Measurements from ENCODE around the gene BARX2.

Gene BARX2

GRCh38 chr11:129402206-129403171 is 26.8 kb downstream of the BARX2 start:
- no peak for DNase-seq (ENCODE audit: low read depth in 2 of 2)

DNA sequence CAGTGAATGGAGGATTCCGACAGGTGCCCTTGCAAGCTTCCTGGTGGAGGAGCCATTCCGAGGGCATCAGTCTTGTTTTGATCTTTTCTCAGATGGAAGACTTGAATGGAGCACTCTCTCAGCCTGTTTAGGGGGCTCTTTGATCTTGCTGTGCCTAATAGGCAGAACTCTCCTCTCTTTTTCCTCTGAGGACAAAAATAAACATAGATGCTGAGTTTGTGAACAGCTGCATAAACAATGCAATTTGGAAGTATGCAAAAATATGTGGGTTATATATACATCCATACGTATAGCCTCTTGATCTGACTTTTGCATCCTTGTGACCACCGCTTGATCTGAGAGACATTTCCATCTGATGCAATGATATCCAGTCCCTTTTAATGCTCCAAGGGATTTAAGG is 29.1 kb downstream of the BARX2 start:
- DNase-seq (ENCODE audit: low read depth in 2 of 2) = no peak

- no peak for DNase-seq (ENCODE audit: low read depth in 2 of 2)
Observed at GRCh38 chr11:129408865-129409444, 33.3 kb downstream of the BARX2 start.

DNA sequence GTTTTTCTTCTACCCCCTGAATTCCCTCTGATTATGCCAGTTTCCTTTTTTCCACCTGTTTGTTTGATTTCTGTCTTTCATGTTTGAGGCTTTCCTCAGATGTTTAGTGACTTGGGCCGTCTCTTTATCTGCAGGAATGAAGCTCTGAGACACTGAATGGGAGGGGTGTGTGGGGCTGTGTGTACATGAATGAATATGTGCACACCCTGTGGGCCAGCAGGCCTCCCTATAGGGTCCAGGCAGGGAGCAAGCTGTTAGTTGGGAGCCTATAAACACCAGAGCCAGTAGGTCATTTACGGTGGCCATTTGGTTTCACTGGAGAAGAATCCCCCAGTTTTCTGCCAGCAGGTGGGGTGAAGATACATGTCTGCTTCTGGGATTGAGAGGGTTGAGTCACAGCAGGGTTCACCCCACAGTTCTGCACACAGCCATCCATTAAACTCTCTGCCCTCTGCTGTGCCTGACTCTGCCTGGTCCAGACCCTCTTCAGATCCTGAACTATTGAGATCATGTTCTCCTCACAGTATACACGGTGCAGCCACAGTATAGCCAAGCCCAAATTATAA is 34.8 kb downstream of the BARX2 start:
- DNase-seq (ENCODE audit: low read depth in 2 of 2) = no peak

GRCh38 chr11:129412494-129412893 is 36.8 kb downstream of the BARX2 start:
- no peak for DNase-seq (ENCODE audit: low read depth in 2 of 2)

DNA sequence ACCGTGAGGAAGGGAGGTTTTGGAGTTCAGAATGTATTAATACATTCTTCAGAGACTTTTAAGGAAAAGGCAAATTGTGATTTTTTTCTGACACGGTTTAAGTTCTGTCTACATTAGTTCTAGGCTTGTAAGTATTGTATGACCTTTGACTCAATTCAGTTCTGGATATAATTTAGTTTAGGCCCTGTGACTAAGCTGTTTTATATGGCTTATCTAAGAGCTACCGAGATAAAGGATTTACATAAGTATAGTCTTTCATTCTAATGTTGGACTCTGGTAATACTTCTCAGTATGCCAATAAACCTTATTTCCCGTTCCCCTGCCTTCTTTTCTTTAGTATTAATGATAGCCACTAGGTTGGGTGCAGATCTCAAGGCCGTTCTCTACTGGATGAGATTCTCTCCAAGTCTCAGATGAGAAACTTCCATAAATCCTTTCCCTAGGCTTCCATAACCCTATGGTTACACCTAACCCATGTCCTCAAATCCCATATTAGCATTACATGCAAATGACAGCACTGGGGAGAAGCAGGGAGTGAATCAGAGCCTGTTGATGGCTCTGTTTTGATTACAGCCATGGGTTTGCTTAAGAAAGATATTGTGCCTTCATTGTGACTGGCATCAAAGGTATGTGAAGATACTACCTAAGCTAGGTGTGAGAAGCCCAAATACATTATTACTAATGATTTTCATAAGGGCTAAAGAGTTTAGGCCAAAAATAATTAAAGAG is 38.7 kb downstream of the BARX2 start:
- DNase-seq (ENCODE audit: low read depth in 2 of 2) = no peak

GRCh38 chr11:129416080-129416820 is 40.6 kb downstream of the BARX2 start:
- no peak for DNase-seq (ENCODE audit: low read depth in 2 of 2)

- DNase-seq (ENCODE audit: low read depth in 2 of 2) = no peak
Observed at GRCh38 chr11:129417458-129417857, 41.8 kb downstream of the BARX2 start.

DNA sequence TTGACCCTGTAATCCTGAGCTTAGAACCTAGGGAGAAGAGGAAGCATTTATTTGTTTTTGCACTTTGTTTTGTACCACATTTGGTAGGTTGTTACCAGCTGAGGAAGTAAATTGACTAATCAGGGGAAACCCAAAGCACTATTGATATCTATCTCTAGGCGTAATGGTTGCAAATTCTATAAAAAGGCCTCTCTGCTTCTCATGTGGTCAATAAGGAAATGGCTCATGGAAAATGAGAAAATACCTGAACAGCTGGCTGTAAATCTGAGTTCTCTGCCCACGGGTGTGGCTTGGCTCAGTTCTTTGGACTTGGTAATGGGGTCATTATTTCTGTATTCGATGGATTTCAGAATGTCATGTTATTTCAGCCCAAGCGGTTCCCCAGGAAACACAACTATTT is 42.4 kb downstream of the BARX2 start:
- no peak for DNase-seq (ENCODE audit: low read depth in 2 of 2)

DNA sequence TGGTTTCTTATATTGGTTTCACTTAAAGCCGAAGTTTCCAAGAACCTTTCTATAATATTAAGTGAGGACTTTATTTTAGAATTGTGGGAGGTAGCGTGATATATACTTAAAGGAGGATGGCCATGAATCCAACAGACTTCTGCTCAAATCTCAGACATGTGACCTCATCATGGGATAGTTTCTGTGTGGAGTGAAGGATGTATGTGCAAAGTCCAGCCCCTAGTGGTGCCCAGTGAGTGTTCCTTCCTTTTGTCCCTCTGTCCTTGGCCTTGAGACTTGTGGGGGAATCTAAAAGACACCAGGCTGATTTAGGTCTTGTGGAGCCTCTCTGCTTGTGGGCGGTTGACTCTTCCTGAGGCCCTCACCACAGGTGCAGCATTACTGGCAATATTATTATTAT is 43.7 kb downstream of the BARX2 start:
- DNase-seq (ENCODE audit: low read depth in 2 of 2) = no peak

DNA sequence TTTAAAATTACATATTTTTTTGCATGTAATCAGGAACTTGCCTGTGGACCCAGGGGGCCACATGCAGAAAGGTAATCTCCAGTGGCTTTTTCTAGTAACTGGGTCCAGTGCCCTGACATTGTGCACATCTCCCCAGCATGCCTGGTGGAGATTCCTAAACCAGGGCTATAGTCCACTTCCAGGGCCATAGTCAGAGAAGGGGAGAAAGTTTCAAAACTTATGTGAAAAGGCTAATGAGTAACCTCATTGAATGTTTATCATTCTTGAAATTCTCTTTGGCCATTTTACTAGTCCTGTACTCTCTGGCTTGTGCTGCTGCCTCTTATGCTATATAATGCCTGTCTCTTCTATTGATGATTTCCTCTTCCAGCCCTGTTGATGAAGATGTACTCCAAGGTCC is 47.8 kb downstream of the BARX2 start:
- no peak for DNase-seq (ENCODE audit: low read depth in 2 of 2)

GRCh38 chr11:129425214-129425613 is 49.6 kb downstream of the BARX2 start:
- no peak for DNase-seq (ENCODE audit: low read depth in 2 of 2)

DNA sequence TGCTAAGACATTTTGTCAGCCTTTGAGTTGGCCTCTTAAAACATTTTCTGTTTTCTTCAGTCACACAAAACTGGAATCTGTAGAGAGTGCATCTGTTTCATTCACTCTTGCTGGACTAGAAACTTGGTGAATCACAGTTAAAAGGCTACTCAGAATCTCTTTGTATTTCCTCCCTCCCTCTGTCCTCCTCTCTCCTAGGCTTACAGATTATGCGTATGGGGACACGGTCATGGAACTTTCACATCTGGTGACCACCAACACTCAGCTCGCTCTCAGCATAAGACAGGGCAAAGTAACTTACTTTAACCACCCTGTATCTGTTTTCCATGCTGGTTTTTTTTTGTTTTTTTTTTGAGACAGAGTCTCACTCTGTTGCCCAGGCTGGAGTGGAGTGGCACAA is 50.4 kb downstream of the BARX2 start:
- no peak for DNase-seq (ENCODE audit: low read depth in 2 of 2)

DNA sequence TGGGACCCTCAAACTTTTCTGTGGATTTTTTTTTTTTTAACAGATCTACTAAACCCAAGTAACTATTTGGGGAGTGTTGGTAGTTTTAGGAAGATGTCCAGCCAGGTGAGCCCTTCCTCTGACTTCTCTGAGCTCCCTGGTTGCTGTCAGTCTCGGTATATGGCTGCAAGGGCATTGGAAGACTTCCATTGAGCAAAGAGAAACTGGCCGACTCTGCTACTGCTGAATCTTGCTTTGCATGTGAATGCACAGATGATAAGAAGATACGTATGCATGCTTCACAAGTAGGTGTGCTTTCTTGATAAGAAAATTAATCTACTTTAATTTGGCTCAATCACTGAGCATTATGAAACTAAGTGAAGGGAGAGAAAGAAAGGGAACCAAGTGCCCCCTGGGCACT is 51.1 kb downstream of the BARX2 start:
- no peak for DNase-seq (ENCODE audit: low read depth in 2 of 2)

DNA sequence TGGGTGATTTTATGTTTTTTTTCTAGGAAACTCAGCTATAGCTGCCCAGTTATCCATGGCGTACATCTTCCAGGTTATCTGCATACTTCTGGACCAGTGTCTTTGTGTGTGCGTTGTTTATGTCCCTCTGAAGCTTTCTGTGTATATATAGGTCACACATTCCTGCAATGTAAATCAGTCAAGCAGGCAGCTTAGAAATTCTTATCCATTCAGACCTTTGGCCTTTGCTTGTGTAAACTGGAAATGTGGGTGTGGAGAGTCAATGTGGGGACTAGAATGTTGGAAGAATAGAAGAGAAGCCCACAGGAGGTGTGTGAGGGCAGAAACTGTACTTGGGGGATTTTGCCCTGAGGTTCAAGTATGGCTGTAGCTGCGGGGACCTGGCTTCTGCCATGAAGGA is 51.7 kb downstream of the BARX2 start:
- DNase-seq (ENCODE audit: low read depth in 2 of 2) = no peak

DNA sequence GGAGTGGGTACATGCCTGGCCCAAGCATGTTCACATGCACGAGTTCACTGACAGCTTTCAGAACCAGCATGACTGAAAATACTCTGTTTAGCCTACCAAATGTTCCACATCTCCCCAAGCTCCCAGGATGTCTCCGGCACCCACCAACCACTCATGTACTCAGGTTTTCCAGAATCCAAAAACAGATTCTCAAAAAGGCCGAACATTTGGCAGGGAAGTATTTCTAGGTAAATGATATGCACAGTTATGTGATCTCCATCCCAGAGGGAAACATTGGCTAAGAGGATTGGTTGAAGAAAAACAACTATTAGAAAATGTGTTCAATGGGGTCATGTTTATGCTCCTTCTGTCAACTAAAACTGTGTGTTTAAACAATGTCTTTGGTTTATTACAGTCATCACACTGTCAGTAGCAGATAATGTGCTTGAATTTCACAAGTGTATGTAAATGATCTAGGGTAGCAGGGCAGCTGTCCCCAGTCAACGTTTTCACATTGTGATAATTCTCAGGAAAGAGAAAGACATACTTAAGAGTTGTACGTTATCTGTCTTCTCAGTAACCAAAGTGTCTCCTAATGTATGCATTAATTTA is 52.3 kb downstream of the BARX2 start:
- DNase-seq (ENCODE audit: low read depth in 2 of 2) = no peak

- DNase-seq (ENCODE audit: low read depth in 2 of 2) = no peak
Observed at GRCh38 chr11:129428557-129428956, 52.9 kb downstream of the BARX2 start.

- DNase-seq (ENCODE audit: low read depth in 2 of 2) = no peak
Observed at GRCh38 chr11:129434641-129435498, 59.2 kb downstream of the BARX2 start.

DNA sequence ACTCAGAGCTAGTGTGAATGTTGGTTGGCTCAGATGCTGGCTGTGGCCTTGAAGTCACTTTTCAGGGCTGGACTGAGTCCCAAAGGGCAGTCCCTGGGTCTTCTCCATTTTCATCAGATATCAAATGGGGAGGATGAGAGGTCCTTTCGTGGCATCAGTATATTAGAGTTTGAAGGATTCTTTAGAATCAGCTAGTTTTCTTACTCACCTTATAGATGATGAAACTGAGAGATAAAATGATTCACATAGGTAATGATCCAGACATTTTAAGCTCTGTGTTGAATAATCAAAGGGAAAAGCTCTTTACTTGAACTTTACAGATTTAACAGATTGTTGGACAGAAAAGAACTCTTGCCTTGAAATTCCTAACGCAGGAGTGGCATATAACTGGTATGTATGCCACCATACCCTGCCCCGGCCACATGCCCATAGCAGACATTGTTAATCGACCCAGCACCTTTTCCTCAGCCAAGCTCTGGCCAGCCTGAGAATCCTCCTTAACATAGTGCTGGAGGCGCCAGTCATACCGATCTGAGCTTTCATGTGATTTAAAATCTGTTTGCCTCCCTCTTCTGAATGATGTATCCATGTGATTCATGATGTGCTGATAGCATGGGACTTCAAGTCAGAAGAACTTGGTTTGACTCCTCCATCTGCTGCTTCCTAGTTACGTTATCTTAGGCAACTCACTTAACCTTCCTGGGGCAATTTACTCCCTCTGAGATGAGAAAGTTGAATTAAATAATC is 60.0 kb downstream of the BARX2 start:
- DNase-seq (ENCODE audit: low read depth in 2 of 2) = no peak

GRCh38 chr11:129436573-129436972 is 60.9 kb downstream of the BARX2 start:
- no peak for DNase-seq (ENCODE audit: low read depth in 2 of 2)

Measured in stimulated activated CD8-positive, alpha-beta memory T cell treated with anti-CD3 and anti-CD28 coated beads, Interleukin-2, amount 100 ng/mL, for 48 hours (primary cell).